T-helper 1 cell treated with Interleukin-12 subunit alpha and Interleukin-12 subunit beta and Interleukin-4 antibody, amounts not matched to agents 30 ng/mL and 1 ng/mL, for 36 hours (primary cell): ENCODE data around the gene GZMB. TPM values are rescaled to one million over a fixed set of nuclear protein-coding genes. Genes with fewer than 3 reads are reported as not detected.
"Not testable (repeated sequence)": the region's sequence is repeated elsewhere in the genome, so short reads cannot be mapped to it uniquely, and the experiment has no call there.

Experiments used
- intact Hi-C: fragments of 100-400 bp; cut with micrococcal nuclease; formaldehyde crosslinking; loops from one replicate; pipeline ENCODE4 v1.15.1; 2024
- total RNA-seq: library from RNA; stranded (reverse); gene quantifications from 2 replicates; pipeline ENCODE4 v1.2.3, GENCODE V29; 2022

Gene GZMB, protein sequence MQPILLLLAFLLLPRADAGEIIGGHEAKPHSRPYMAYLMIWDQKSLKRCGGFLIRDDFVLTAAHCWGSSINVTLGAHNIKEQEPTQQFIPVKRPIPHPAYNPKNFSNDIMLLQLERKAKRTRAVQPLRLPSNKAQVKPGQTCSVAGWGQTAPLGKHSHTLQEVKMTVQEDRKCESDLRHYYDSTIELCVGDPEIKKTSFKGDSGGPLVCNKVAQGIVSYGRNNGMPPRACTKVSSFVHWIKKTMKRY
- total RNA-seq, result 1,728 and 1,734 TPM in 2 replicates

DNA sequence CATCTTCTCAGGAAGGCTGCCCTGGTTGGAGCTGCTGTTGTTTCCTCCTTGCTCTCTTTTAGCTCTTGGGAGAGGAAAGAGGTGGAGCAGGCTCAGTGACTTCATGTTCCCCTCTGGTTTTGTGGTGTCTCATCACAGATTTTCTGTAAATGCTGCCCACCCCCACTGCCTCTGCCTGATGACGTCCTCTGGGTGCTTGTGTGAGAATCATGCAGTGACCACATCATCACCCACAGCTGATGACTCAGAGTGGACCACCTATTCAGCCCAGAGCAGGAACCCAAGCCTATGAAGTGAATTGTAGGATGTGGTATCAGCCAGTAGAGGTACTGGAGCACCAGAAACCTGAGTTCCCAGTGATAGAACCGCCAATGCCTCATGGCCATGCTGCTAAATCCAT is at the start of gene GZMB:
Gene GZMB (minus strand): TSS at position 33 of the 400 bp plus-strand sequence. CDS start 30 bp downstream, at position 3.
- intact Hi-C loops, result loop anchor here (1.0 to 10.0 kb wide), 7 partner anchors 29 to 192 kb away; partner anchors contain the start of gene SDR39U1

GRCh38 chr14:24681056-24681455 is 47.1 kb upstream of the GZMB start:
- intact Hi-C loops, result no loop called here

DNA sequence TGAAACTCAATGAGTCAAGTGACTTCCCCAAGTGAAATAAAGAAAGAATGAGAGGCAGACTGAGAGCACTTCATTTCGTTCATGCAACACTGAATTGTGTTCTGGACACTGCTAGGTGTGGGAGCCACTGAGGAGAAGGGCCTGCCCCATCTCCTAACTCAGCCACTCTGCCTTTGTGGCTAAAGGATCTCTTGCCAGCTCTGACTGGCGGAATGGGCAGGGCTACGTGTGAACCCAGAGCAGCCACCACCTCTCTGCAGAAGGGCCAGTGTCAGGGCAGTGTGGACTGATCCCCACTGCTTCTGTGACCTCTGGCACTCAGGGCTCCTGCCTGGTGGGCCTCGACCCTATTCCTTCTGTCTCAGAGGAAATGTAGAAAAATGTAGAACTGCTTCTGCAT is 46.5 kb upstream of the GZMB start:
- intact Hi-C loops, result no loop called here

GRCh38 chr14:24679248-24679961 is 45.4 kb upstream of the GZMB start:
- intact Hi-C loops, result loop anchor here (1.0 to 10.0 kb wide), 11 partner anchors 9 to 1355 kb away; partner anchors contain the start of genes CHMP4A, DCAF11, GZMB and MDP1

GRCh38 chr14:24678801-24679247 is 44.8 kb upstream of the GZMB start:
- intact Hi-C loops, result loop anchor here (1.0 to 10.0 kb wide), 11 partner anchors 9 to 1354 kb away; partner anchors contain the start of genes CHMP4A, DCAF11, GZMB and MDP1

- intact Hi-C loops, result loop anchor here (2.0 to 10.0 kb wide), 4 partner anchors 13 to 1353 kb away; partner anchors contain the start of genes CHMP4A, DCAF11, MDP1 and NRL
These were observed 44.0 kb upstream of the GZMB start for GRCh38 chr14:24677956-24678355.

GRCh38 chr14:24674204-24674970 is 40.4 kb upstream of the GZMB start:
- intact Hi-C loops, result loop anchor here (1.0 to 10.0 kb wide), 8 partner anchors 19 to 1350 kb away; partner anchors contain the start of genes CHMP4A, DCAF11, MDP1 and NRL

DNA sequence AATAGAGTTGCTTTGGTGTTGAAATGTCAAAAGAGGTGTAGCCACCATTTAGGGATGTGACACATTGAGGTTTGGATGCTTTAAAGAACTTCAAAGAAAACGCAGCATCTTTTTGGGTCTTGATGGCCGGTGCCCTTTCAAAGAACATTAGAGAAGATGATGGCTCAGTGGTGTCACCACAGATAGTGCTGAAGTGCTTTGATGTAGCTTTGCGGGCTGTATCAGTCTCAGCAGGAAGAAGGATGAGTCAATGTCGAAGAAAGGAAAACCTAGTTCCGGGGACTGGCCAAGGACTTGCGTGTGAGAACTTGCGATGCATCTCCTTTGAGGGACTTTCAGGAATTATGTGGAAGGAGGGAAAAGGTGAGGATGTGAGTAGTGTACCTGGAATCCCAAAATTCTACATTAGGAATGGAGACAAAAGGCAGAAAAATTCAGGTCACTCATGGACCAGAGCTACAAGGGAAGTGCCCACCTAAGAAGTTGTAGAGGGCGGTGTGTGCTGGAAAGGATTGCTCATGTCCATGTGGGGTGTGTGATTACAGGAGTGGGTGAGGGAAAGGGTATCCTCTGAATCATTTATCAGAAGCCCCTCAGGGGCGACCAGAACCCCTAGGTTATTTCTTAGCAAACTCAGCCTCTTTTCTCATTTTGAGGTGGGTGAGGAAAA is 39.7 kb upstream of the GZMB start:
- intact Hi-C loops, result loop anchor here (1.0 to 10.0 kb wide), 11 partner anchors 8 to 1349 kb away; partner anchors contain the start of genes CHMP4A, DCAF11, GZMB and MDP1

DNA sequence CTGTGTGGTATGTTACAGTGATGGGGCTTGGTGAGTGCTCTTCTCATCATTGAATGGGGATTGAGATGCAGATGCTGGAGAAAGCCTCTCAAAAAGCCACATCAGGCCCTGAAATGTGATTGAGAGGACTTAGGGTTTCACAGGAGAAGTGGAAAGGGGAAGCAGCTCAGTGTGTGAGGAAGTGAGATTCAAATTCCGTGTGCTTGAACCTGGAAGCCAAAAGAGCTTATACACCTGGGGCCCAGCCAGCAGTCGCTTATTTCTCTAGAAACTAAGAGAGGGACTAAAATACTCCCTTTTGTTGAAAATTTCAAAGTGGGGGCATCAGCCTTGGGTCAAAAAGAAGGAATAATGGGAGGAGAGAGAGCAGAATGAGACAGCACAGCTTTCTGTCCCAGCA is 39.1 kb upstream of the GZMB start:
- intact Hi-C loops, result loop anchor here (1.0 to 10.0 kb wide), 8 partner anchors 8 to 1348 kb away; partner anchors contain the start of genes CHMP4A, DCAF11, GZMB and MDP1

DNA sequence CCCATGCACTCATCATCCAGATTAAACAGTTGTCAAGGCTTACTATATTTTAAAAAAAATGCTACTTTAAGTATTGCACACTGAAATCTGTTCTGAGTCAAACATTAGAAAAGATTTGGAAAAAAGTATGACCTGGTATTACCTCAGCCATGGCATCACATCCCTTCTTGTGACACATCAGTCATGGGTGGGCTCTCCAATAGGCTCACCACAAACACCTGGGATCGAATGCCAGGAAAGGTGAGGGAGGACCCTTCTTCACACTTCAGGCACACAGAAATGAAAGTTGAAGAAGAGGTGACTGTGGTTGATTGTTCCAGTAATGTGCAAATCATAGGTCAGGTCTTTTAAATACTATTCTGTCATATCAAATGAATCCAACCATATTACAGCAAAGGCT is 36.6 kb upstream of the GZMB start:
- intact Hi-C loops, result loop anchor here (1.0 to 10.0 kb wide), 6 partner anchors 9 to 1346 kb away; partner anchors contain the start of genes CHMP4A, DCAF11, MDP1 and NRL

GRCh38 chr14:24669651-24670050 is 35.7 kb upstream of the GZMB start:
- intact Hi-C loops, result loop anchor here (1.0 to 10.0 kb wide), 6 partner anchors 10 to 1345 kb away; partner anchors contain the start of genes CHMP4A, DCAF11, MDP1 and NRL

DNA sequence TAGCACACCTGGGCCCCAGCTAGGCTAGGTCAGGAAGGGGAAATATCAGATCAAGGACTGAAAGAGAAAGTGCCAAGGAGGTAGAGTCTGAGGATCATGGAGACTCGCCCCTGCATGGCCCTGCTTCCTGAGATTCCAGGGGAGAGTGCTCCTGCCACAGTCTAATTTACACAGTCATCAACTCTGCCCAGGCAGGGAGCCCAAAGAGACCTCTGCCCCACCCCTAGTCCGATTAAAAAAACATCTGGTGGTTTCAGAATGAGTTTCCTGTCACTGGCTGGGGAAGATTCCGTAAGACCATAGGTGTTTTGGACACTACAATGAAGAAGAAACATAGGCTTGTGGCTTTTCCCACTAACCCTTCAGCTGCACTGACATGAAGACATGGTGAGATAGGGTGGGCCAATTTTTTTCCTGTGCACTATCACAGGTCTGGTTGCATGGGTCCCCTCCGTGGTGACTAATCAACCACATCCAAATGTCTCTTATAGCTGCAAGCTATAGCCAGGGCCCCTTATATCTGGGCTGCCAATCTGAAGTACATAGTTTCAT is 31.5 kb upstream of the GZMB start:
- intact Hi-C loops, result loop anchor here (1.0 to 2.0 kb wide), 3 partner anchors 8 to 31 kb away; partner anchors contain the start of gene GZMB

GRCh38 chr14:24664366-24664765 is 30.4 kb upstream of the GZMB start:
- intact Hi-C loops, result loop anchor here (2.0 kb wide), 2 partner anchors 14 to 30 kb away; partner anchors contain the start of gene GZMB

DNA sequence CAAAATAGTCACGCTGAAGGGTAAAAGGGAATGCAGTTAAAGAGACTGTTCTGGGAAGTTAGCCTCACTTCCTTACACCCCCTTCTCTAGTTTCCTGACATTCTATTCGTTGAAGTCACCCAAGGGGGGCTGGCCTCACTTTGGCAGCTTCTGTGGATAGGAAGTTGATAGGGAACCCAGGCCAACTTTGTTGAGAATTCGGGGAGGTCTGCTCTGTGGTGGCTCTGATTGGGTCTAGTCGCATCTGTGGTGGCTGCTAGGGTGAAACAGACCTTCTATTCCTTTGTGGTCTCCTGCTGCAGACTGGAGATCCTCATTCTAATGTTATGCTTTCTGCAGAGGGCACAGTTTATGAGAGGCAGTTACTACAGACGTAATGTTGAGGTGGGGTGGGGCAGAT is 28.8 kb upstream of the GZMB start:
- intact Hi-C loops, result no loop called here

DNA sequence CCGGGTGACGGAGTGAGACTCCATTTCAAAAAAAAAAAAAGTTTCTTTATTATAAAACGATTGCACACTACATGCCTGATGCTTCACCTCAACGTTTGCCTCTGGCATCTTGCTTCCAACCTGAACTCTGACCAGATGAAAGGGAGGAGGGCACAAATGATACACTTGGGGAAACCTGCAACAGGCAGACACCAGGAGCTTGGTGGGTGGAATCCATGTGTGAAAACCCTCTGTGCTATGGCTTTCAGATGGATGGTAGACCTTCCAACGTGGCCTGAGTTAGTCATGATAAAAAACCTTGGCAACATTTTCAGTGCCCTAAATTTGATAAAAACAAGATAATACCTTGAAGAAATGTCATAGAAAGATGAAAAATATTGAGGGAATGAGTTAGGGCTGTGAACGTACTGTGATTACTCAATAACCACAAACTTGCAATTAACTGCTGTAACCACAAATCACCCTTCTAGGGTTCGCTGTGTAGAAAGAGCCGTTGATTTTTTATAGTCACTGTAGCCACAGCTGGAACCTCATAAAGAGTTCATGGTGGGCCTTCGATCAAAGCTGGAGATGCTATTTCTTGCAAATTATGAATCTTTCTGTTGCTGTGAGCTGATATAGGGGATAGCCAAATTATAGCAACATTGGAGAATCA is 26.1 kb upstream of the GZMB start:
- intact Hi-C loops, result no loop called here

GRCh38 chr14:24648361-24648760 is 14.4 kb upstream of the GZMB start:
- intact Hi-C loops, result not testable (repeated sequence)

DNA sequence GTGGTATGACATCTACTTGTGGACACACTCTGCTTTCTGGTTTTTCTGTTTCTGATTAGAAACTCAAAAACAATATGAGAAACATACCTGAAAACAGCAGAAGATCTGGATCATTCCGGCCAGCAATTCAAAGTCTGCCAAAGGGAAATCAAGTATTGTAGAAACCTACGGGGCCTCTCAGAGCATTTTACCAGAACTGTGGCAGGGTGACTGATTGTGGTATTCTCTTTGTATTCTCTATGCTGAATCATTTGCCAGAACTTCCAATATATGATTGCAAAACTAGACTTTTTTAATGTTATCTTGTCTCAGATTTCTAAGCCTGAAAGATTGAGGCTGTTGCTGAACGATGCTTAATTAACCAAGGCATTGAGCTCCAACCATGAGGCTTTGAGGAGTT is 5.9 kb upstream of the GZMB start:
- intact Hi-C loops, result loop anchor here (10.0 kb wide), 1 partner anchor 155 kb away; no protein-coding TSS in a partner anchor

GRCh38 chr14:24639270-24639669 is 5.3 kb upstream of the GZMB start:
- intact Hi-C loops, result loop anchor here (10.0 kb wide), 1 partner anchor 154 kb away; no protein-coding TSS in a partner anchor

- intact Hi-C loops, result loop anchor here (10.0 kb wide), 1 partner anchor 149 kb away; no protein-coding TSS in a partner anchor
These were observed 637 bp downstream of the GZMB start for GRCh38 chr14:24633353-24633752.
